Mesenchymal stem cell (in vitro differentiated cells and primary cell): Measurements from ENCODE around the gene FRMD4B.

Source experiments
- DNase-seq: peaks from one replicate; pipeline ENCODE4 v3.0.0-alpha.2; 2013
- H2AFZ ChIP-seq: one replicate; pipeline ENCODE4 v1.6.1; 2013; ENCODE audit warnings: low read depth, mild to moderate bottlenecking, control low read depth, inconsistent platforms, low read length, moderate library complexity
- H2AK5ac ChIP-seq: 2 replicates; pipeline ENCODE4 v1.6.1; 2013; ENCODE audit warnings: low read length, moderate library complexity, mild to moderate bottlenecking, inconsistent platforms; ENCODE audit not compliant: severe bottlenecking
- H2BK120ac ChIP-seq: one replicate; pipeline ENCODE4 v1.6.1; 2013; ENCODE audit warnings: low read depth, mild to moderate bottlenecking, inconsistent platforms, low read length, moderate library complexity
- H2BK12ac ChIP-seq, 2 experiments: one replicate each; pipeline ENCODE4 v1.6.1; 2013; ENCODE audit warnings: inconsistent platforms in 2 of 2, low read length in 2 of 2, mild to moderate bottlenecking in 2 of 2, moderate library complexity in 2 of 2, control low read depth in 1 of 2
- H2BK15ac ChIP-seq: one replicate; pipeline ENCODE4 v1.6.1; 2013; ENCODE audit warnings: mild to moderate bottlenecking, low read depth, inconsistent platforms; ENCODE audit not compliant: poor library complexity, severe bottlenecking
- H2BK5ac ChIP-seq: 2 replicates; pipeline ENCODE4 v1.6.1; 2013; ENCODE audit warnings: low read depth, mild to moderate bottlenecking, low read length, control low read depth, inconsistent platforms; ENCODE audit not compliant: poor library complexity, severe bottlenecking
- H3K14ac ChIP-seq, 2 experiments: one replicate each; pipeline ENCODE4 v1.6.1; 2013; ENCODE audit warnings: inconsistent platforms in 2 of 2, low read length in 2 of 2, control low read depth in 1 of 2, mild to moderate bottlenecking in 1 of 2, moderate library complexity in 1 of 2
- H3K18ac ChIP-seq, 2 experiments: one replicate each; pipeline ENCODE4 v1.6.1; 2013; ENCODE audit warnings: inconsistent platforms in 2 of 2, low read length in 2 of 2, control low read depth in 1 of 2, low read depth in 1 of 2, mild to moderate bottlenecking in 1 of 2
- H3K23ac ChIP-seq, 2 experiments: one replicate each; pipeline ENCODE4 v1.6.1; 2013; ENCODE audit warnings: inconsistent platforms in 2 of 2, low read length in 2 of 2, mild to moderate bottlenecking in 2 of 2, moderate library complexity in 2 of 2, control low read depth in 1 of 2
- H3K27ac ChIP-seq: 2 replicates; pipeline ENCODE4 v1.5.1; 2013; ENCODE audit warnings: mild to moderate bottlenecking, moderate library complexity, low read length, control low read depth, inconsistent platforms; ENCODE audit not compliant: poor library complexity, severe bottlenecking
- H3K27me3 ChIP-seq, 2 experiments: 2 replicates each; pipeline versions ENCODE4 v1.6.1 to v1.7.0; 2013; ENCODE audit warnings: low read length in 2 of 2, mild to moderate bottlenecking in 2 of 2, moderate library complexity in 2 of 2, control low read depth in 1 of 2, inconsistent platforms in 1 of 2; ENCODE audit not compliant: control insufficient read depth in 1 of 2, insufficient read depth in 1 of 2
- H3K36me3 ChIP-seq, 2 experiments: 2 replicates each; pipeline versions ENCODE4 v1.6.1 to v1.7.0; 2013; ENCODE audit warnings: low read length in 2 of 2, control low read depth in 1 of 2, inconsistent platforms in 1 of 2, low read depth in 1 of 2, mild to moderate bottlenecking in 1 of 2; ENCODE audit not compliant: insufficient read depth in 2 of 2, control insufficient read depth in 1 of 2
- H3K4ac ChIP-seq, 2 experiments: one replicate each; pipeline ENCODE4 v1.6.1; 2013; ENCODE audit warnings: inconsistent platforms in 2 of 2, low read length in 2 of 2, mild to moderate bottlenecking in 2 of 2, moderate library complexity in 2 of 2, control low read depth in 1 of 2, low read depth in 1 of 2
- H3K4me1 ChIP-seq: 2 replicates; pipeline ENCODE4 v1.6.1; 2013; ENCODE audit warnings: low read depth, low read length, control low read depth; ENCODE audit not compliant: control insufficient read depth, insufficient read depth
- H3K4me2 ChIP-seq: 2 replicates; pipeline ENCODE4 v1.6.1; 2013; ENCODE audit warnings: low read length, mild to moderate bottlenecking, inconsistent platforms; ENCODE audit not compliant: poor library complexity, severe bottlenecking
- H3K4me3 ChIP-seq, 2 experiments: 2 replicates each; pipeline versions ENCODE4 v1.5.1 to v1.7.0; 2013; ENCODE audit warnings: low read length in 2 of 2, mild to moderate bottlenecking in 2 of 2, control low read depth in 1 of 2, low read depth in 1 of 2; ENCODE audit not compliant: insufficient read depth in 1 of 2
- H3K79me1 ChIP-seq: replicated peaks from 2 replicates; pipeline ENCODE4 v1.6.1; 2013; ENCODE audit warnings: mild to moderate bottlenecking, control low read depth, low read length, inconsistent platforms; ENCODE audit not compliant: poor library complexity, severe bottlenecking
- H3K9ac ChIP-seq: 2 replicates; pipeline ENCODE4 v1.7.0; 2013; ENCODE audit warnings: mild to moderate bottlenecking, low read length, moderate library complexity
- H3K9me3 ChIP-seq: 2 replicates; pipeline ENCODE4 v1.7.0; 2013; ENCODE audit warnings: mild to moderate bottlenecking, low read length; ENCODE audit not compliant: control insufficient read depth
- H4K8ac ChIP-seq: one replicate; pipeline ENCODE4 v1.6.1; 2013; ENCODE audit warnings: inconsistent platforms, mild to moderate bottlenecking, low read length, moderate library complexity
- H4K91ac ChIP-seq: one replicate; pipeline ENCODE4 v1.6.1; 2013; ENCODE audit warnings: mild to moderate bottlenecking, low read length, inconsistent platforms
- WGBS: methylation state at CpG from one replicate; pipeline ENCODE4 v1.1.7; 2013; ENCODE audit warnings: mixed read lengths; 5-methylcytosine and 5-hydroxymethylcytosine counted together

FRMD4B gene

DNA sequence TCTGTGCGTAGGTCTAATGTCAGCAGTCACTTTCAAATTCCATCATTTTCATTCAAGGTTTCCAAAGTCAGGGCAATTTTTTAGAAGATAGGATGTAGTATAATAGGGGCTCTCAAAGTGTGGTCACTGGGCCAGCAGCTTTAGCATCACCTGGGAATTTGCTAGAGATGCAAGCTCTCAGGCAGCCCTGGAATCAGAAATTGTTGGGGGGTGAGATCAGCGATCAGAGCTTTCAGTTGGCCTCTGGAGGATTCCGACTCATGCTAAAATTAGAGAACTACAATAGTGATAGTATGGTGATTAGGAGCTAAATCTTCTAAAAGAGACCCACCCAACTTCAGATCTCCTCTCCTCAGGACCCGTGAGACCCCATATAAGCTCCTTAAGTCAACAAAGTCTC lies 2.4 kb upstream of the FRMD4B start:
- H3K4me1 ChIP-seq = peaks cover 13% of the 10 kb centered on the region
- WGBS = no CpG with 5 or more reads among the region's 4 CpGs
- no peak overlapping the region for H4K8ac ChIP-seq
- H3K4me3 ChIP-seq = no peak overlapping the region
- H3K79me1 ChIP-seq = no peaks in the 10 kb centered on the region
- H3K27ac ChIP-seq = no peak overlapping the region
- no peak overlapping the region for H2AFZ ChIP-seq
- no peak overlapping the region for H3K14ac ChIP-seq
- H2BK12ac ChIP-seq = no peak overlapping the region
- no peak overlapping the region for H2AK5ac ChIP-seq
- H2BK5ac ChIP-seq = no peak overlapping the region
- H3K18ac ChIP-seq = no peak overlapping the region
- no peak overlapping the region for H3K4ac ChIP-seq
- H3K9ac ChIP-seq = no peak overlapping the region
- H3K27me3 ChIP-seq = peaks cover 20 to 48% of the 10 kb centered on the region in 2 experiments
- no peaks in the 10 kb centered on the region for H3K9me3 ChIP-seq
- H3K23ac ChIP-seq = no peak overlapping the region
- no peak overlapping the region for H4K91ac ChIP-seq
- no peaks in the 10 kb centered on the region for H3K36me3 ChIP-seq
- no peak overlapping the region for H2BK120ac ChIP-seq
- H3K4me2 ChIP-seq = no peak overlapping the region
- no peak for DNase-seq
- no peak overlapping the region for H2BK15ac ChIP-seq

DNA sequence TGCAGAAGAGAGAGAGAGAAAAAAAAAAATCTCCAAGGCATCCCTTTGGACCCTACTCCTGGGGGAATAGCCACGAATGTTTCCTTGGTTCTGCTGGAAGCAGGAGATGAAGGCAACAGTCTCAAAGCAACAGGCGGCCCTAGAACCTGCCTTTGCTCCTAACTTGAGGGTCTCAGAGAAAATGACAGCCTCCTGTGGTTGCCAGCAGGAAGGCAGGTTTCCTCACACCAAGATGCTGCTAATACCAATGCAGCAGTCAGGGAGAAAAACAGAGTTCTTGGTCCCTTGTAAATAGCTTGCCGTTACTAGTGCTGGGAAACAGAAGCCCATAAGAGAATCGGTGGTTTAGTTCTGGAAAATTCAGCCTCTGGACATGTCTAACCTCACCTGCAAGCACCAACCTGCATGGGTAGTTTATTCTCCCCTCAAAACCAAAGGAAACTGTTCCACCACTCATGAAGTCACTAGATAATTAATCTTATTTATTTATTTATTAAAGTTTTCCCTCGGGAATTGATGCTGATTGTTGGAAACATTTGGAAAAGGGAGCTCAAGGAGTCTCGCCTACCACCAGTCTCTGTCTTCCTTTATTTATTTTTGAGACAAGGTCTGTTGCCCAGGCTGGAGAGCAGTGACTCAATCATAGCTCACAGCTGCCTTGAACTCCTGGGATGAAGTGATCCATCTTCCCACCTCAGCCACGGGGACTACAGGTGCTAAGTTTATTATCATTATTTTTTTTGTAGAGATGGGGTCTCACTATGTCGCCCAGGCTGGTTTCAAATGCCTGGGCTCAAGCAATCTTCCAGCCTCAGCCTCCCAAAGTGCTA lies 883 bp upstream of the FRMD4B start:
- no peak overlapping the region for H3K18ac ChIP-seq
- H2AK5ac ChIP-seq = no peak overlapping the region
- H3K79me1 ChIP-seq = no peaks in the 10 kb centered on the region
- peaks cover 15 to 42% of the 10 kb centered on the region in 2 experiments for H3K27me3 ChIP-seq
- H4K8ac ChIP-seq = no peak overlapping the region
- H2AFZ ChIP-seq = no peak overlapping the region
- no peaks in the 10 kb centered on the region for H3K9me3 ChIP-seq
- H4K91ac ChIP-seq = no peak overlapping the region
- H3K36me3 ChIP-seq = no peaks in the 10 kb centered on the region
- no peak overlapping the region for H2BK15ac ChIP-seq
- no peak overlapping the region for H3K23ac ChIP-seq
- peaks cover 13% of the 10 kb centered on the region for H3K4me1 ChIP-seq
- H3K4ac ChIP-seq = no peak overlapping the region
- no peak overlapping the region for H2BK120ac ChIP-seq
- WGBS = 49% methylated on average over 7 of the region's 8 CpGs
- no peak overlapping the region for H2BK5ac ChIP-seq
- H2BK12ac ChIP-seq = no peak overlapping the region
- no peak overlapping the region for H3K27ac ChIP-seq
- H3K9ac ChIP-seq = no peak overlapping the region
- no peak overlapping the region for H3K14ac ChIP-seq
- H3K4me2 ChIP-seq = peak overlapping the region; percentile 69
- DNase-seq = no peak
- H3K4me3 ChIP-seq = peak overlapping the region in 1 of 2 experiments; percentile 76

DNA sequence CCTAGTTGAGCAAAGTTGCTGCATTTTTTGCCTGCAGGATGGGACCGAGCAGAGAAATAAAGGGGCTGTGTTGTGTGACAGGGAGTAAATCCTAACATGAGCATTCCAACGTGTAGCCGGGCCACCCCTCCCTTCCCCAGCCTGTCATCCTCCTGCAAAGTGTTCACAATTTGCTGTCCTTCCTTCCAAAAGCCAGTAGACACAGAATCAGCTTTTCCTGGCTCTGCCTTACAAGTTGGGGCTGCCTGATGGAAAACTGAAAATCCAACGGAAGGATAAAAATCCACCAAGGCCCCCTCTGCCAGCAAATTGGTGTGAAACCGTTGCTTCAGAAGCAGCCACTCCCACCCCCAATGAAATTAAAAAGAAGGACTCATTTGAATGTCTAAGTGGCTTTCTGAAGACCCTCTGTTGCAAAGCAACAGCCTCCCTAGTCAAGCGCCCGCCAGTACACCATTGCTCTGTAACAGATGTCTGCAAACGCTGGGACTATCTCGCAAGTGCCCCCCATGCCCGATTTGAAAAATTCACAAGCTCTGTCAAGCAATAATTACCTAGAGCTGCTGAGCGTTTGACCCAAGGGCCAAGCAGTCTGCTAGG lies 665 bp downstream of the FRMD4B start:
- WGBS = 19% methylated on average over 10 of the region's 11 CpGs
- no peak overlapping the region for H3K18ac ChIP-seq
- no peak overlapping the region for H3K14ac ChIP-seq

DNA sequence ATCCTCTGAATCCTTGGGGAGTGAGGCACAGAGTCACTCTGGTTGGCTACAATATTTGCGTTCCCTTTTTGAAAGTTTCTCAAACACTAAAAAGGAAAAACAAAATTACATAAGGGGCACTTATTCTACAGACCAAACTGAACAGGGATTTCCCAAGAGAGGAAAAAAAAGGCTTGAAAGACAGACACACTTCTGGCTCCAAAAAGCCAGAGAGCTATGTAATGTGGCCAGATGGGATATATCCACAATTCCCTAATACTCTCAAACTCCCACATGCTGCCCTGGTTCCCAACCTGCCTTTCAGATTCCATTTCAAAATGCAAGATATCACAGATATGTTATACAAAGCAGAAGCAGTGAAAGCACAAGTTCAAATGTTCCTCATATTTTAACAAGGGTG lies 1.6 kb downstream of the FRMD4B start:
- Histone ChIP-seq H3K27ac (no peak overlapping the region), H3K4me2 (no peak overlapping the region), H3K9me3 (no peaks in the 10 kb centered on the region), H3K27me3 (peaks cover 15 to 40% of the 10 kb centered on the region in 2 experiments), H3K9ac (no peak overlapping the region), H3K14ac (no peak overlapping the region), H2BK5ac (no peak overlapping the region), H3K36me3 (no peaks in the 10 kb centered on the region), H3K4me1 (peaks cover 13% of the 10 kb centered on the region), H3K23ac (no peak overlapping the region), H3K4me3 (no peak overlapping the region), H2AK5ac (no peak overlapping the region), H3K79me1 (no peaks in the 10 kb centered on the region), H4K91ac (no peak overlapping the region), H2BK15ac (no peak overlapping the region), H3K4ac (no peak overlapping the region), H2BK12ac (no peak overlapping the region), H2AFZ (no peak overlapping the region), H4K8ac (no peak overlapping the region), H3K18ac (no peak overlapping the region), H2BK120ac (no peak overlapping the region)
- WGBS = 82% methylated on average over 1 of the region's 1 CpG
- no peak for DNase-seq

More for the DNA sequence above, 665 bp downstream of the FRMD4B start:
- H3K4me1 ChIP-seq = peaks cover 13% of the 10 kb centered on the region
- H2BK12ac ChIP-seq = no peak overlapping the region
- H3K4me2 ChIP-seq = peak overlapping the region; percentile 69
- H3K4me3 ChIP-seq = peak overlapping the region in 1 of 2 experiments; percentile 76
- no peak overlapping the region for H3K9ac ChIP-seq
- H3K27me3 ChIP-seq = peaks cover 15 to 45% of the 10 kb centered on the region in 2 experiments
- H3K23ac ChIP-seq = no peak overlapping the region
- no peaks in the 10 kb centered on the region for H3K9me3 ChIP-seq
- H2BK5ac ChIP-seq = no peak overlapping the region
- H2BK15ac ChIP-seq = no peak overlapping the region
- no peak overlapping the region for H2AFZ ChIP-seq
- H3K4ac ChIP-seq = no peak overlapping the region
- H3K36me3 ChIP-seq = no peaks in the 10 kb centered on the region
- no peak overlapping the region for H2AK5ac ChIP-seq
- H2BK120ac ChIP-seq = no peak overlapping the region
- DNase-seq = no peak
- H3K27ac ChIP-seq = no peak overlapping the region
- no peak overlapping the region for H4K8ac ChIP-seq
- no peaks in the 10 kb centered on the region for H3K79me1 ChIP-seq
- H4K91ac ChIP-seq = no peak overlapping the region
